GM18870 (cell line): Measurements from ENCODE around the gene YY1AP1.
A peak's percentile ranks its signal among the peaks of the same experiment; 100 is the strongest.
"Not testable (repeated sequence)": the region's sequence is repeated elsewhere in the genome, so short reads cannot be mapped to it uniquely, and the experiment has no call there.

Source experiments
- ATAC-seq: cut with Tn5 transposase; IDR thresholded peaks from one replicate; pipeline ENCODE4 v1.9.1; 2021; ENCODE audit warnings: moderate library complexity; ENCODE audit not compliant: unreplicated experiment

Gene YY1AP1

GRCh38 chr1:155696524-155696923, 8.0 kb upstream of the YY1AP1 start:
- ATAC-seq: no peak

DNA sequence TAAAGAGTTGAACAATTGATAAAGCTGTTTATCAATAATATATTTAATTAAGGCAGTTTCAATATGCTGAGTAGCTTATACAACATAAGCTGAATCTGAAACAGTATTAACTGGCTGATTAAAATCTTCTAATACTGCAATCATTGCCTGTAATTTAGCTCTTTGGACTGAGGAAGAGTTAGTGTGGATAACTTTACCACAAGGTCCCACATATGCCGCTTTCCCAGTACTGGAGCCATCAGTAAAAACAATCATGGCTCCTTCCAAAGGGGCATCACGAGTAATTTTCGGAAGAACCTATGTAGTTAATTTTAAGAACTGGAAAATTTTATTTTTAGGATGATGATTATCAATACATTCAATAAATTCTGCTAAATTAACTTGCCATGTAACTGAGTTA, 7.0 kb upstream of the YY1AP1 start:
- no peak for ATAC-seq

DNA sequence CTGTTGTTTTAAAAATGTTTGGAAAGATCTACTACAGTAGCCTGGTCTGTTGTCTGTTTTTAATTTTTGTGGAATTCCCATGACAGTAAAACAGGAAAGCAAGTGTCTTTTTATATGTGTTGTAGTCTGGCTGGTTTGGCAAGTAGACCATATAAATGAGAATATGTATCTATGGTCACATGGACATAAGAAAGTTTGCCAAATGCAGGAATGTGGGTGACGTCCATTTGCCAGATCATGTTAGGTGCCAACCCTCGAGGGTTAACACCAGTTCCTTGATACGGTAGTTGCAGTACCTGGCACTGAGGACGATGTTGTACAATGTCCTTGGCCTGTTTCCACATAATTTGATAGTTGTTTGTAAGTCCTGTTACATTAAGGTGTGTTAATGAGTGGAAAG, 6.5 kb upstream of the YY1AP1 start:
- no peak for ATAC-seq

DNA sequence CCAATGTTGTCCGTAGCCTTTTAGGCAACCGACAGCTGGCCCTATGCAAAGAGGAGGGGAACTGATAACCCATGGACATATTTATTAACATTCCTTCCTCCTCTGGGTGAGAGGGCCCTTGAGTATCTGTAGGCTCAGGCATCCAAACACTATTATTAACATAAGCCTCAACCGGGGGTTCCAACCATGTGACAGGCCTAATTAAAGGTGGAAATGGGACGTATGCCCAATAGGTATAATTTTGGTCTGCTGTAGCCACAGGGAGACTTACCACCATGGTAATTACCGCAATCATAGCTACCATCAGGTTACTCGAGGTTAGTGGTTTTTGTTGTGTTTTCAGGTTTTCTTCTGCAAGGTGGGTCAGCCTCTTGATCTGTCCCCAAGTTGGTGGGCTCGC, 5.6 kb upstream of the YY1AP1 start:
- no peak for ATAC-seq

DNA sequence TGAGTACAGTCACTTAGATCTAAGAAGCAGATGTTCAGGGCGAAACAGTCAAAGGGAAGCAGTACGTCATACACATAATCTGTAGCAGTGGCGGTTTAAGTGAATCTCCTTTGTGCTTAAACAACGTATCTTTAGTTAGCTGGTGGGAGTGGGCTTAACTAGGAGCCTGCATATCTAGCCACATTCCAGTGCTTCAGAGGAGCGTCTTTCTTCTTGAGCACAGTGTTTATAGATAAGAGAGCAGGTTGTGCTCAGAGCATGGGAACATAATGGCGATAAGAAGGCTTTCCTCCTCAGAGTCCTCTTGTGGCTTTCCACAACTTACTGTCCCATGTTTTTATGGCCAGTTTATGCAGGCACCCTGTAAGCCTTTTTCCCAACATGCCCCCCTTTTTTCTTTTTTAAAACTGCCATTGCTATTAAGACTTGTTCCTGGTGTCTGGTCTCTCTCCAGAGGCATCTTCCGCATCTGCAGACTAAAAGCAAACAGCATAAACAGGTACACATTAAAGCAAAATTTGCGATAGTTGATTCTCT, 3.5 kb upstream of the YY1AP1 start:
- no peak for ATAC-seq

GRCh38 chr1:155689081-155689607, 570 bp upstream of the YY1AP1 start, which contains the start of gene DAP3:
Gene DAP3, plus strand, starts transcription at chr1:155689091. Its CDS starts 20,689 bp downstream, at chr1:155709780.
- not testable (repeated sequence) for ATAC-seq

- ATAC-seq: peak; percentile 8
Observed at GRCh38 chr1:155687705-155688323, 760 bp downstream of the YY1AP1 start.

DNA sequence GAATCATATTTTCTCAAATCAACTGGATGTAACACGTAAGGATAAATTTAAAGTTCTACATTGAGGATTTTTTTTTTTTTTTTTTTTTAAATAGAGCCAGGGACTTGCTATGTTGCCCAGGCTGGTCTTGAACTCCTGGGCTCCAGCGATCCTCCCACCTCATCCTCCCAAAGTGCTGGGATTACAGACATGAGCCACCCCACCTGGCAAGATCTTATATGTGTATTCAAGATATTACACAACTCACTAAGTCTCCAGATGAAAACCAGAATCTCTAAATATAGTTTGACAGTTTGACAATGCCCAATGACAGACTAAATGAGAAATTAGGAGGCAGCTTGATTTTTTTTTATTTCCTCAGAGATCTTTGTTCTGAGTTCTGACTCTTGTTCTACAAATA, 6.8 kb downstream of the YY1AP1 start:
- no peak for ATAC-seq

- no peak for ATAC-seq
Observed at GRCh38 chr1:155680531-155680930, 8.0 kb downstream of the YY1AP1 start.

- not testable (repeated sequence) for ATAC-seq
Observed at GRCh38 chr1:155678992-155679391, 9.6 kb downstream of the YY1AP1 start.

DNA sequence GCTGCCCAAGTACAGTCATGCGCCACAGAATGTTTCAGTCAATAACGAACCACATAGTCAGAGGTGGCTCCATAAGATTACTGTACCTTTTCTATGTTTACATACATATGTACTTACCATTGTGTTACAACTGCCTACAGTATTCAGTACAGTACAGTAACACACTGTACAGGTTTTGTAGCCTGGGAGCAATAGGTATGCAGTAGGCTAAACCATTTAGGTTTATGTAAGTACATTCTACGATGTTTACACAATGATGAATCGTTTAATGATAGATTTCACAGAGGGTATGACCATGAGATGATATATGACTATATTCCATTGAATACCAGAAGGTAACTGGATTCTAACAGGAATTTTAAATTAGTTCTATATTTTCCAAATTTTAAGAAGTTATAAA, 10.5 kb downstream of the YY1AP1 start:
- no peak for ATAC-seq

DNA sequence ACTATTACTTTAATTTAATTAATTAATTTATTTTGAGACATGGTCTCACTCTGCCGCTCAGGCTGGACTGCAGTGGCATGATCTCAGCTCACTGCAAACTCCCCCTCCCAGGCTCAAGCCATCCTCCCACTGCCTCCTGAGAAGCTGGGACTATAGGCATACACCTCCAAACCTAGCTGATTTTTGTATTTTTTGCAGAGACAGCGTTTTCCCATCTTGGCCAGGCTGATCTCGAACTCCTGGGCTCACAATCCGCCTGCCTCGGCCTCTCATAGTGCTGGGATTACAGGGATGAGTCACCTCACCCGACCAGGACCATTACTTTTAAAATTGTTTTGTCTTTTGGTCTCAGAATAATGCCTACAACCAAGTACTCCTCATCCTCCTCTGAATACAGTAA, 15.6 kb downstream of the YY1AP1 start:
- no peak for ATAC-seq

DNA sequence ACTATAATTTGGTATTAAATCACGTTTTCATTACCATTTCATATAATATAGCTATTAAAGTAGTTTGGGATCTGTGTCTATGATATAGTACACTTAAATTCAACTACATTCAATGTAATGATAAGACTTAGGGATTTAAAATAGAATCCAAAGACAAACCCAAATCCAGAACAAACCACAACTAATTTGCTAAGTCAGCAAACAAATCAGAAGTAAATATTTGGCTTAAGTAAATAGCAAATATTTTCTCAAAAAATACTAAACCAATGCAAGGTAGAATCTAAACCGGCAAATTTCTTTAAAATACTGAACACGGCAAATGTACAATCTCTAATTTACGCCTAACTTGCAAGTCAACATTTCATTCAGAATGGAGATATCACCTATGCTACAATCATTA, 16.8 kb downstream of the YY1AP1 start:
- ATAC-seq: no peak

- ATAC-seq: no peak
Observed at GRCh38 chr1:155669233-155670162, 19.1 kb downstream of the YY1AP1 start.

DNA sequence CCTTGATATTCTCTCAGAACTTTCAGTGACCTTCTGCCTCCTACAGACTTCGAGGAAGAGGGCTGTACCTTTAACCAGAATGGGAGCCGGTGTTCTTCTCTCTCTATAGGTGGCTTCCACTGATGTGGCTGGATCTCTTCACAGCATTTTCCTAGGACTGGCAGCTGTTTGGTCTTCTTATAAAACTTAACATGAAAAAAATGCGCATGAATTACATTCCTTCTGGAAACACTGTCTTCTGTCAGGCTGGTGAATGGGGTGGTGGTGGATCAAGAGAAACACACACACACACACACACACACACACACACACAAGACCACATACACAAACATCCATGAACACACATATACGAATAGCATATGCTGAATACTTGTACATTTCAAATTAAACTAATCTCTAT, 27.3 kb downstream of the YY1AP1 start:
- ATAC-seq: not testable (repeated sequence)

DNA sequence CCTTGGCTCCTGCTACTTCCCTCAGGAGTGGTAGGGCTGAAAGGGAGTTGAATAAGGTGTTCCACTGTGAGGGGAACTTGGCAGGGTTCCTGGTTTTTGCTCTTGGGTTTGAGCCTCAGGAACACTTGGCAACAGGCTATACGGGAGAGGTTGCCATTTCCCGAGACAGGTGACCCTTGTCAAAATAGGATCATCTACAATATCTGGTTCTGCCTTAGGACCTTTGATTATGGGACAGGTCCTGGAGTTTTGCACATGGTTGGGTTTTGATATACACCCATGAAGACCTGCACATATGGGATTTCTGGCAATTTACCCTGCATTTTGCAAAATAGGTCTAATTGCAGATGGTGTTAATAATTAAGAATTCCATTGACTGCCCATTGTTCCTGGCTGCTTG, 31.1 kb downstream of the YY1AP1 start:
- no peak for ATAC-seq

- no peak for ATAC-seq
Observed at GRCh38 chr1:155652951-155653350, 35.6 kb downstream of the YY1AP1 start.

GRCh38 chr1:155651861-155652661, 36.5 kb downstream of the YY1AP1 start:
- no peak for ATAC-seq

DNA sequence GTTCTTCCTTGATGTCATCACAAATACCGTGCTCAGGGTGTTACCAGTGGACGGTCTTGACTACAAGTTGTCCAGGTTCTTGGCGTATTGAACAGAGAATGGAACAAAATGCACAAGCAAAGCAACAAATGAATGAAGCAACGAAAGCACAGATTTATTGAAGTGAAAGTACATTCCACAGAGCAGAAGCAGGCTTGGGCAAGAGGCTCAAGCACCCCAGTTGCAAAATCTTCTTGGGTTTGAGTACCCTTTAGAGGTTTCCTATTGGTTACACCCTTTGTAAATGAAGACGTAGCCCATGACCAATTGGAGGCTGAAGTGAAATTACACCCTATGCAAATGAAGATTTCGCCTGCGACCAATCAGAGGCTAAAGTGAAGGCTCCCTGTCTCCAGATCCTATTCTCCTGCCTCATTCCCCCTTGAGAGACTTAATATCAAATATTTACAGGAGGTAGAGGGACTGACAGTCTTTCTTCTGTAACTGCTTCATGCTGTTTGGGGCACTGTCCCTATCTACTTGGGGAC, 38.3 kb downstream of the YY1AP1 start:
- ATAC-seq: no peak

GRCh38 chr1:155649676-155650075, 38.9 kb downstream of the YY1AP1 start:
- ATAC-seq: no peak
